AG04450 (cell line): ENCODE results near the gene KLHL42. TPM values are rescaled to one million over a fixed set of nuclear protein-coding genes. Genes with fewer than 3 reads are reported as not detected.
A peak's percentile ranks its signal among the peaks of the same experiment; 100 is the strongest.

ENCODE experiments used
- CTCF ChIA-PET: fragments of 300-600, 350-600 bp; formaldehyde crosslinking; extraction: SDS; loops from one replicate; lab custom pipeline; 2022; ENCODE audit warnings: antibody characterized with exemption, inconsistent platforms; lab: Charles Lee
- POLR2A ChIA-PET: fragments of 350-600 bp; formaldehyde crosslinking; extraction: SDS; loops from one replicate; lab custom pipeline; 2021; ENCODE audit warnings: antibody characterized with exemption, inconsistent platforms; lab: Yijun Ruan, JAX
- DNase-seq: peaks from one replicate; pipeline ENCODE4 v3.0.0-alpha.2; 2011; ENCODE audit warnings: low read depth, low spot score
- H3K27ac ChIP-seq: one replicate; pipeline ENCODE4 v1.5.1; 2012; ENCODE audit warnings: low read depth, low read length, control low read depth
- H3K27me3 ChIP-seq: one replicate; pipeline ENCODE4 v1.6.0; 2012; ENCODE audit warnings: low read length; ENCODE audit not compliant: control insufficient read depth, insufficient read depth
- H3K4me3 ChIP-seq: 2 replicates; pipeline ENCODE4 v1.5.1; 2011; ENCODE audit warnings: mild to moderate bottlenecking, low read depth, low read length, control low read depth
- H3K9me3 ChIP-seq: 2 replicates; pipeline ENCODE4 v1.5.1; 2012; ENCODE audit warnings: low read length; ENCODE audit not compliant: control insufficient read depth, insufficient read depth
- polyA plus RNA-seq: library from polyadenylated mRNA; depleted of rRNA; stranded (reverse); fragments of >200 nt; gene quantifications from 2 replicates; pipeline ENCODE4 v1.2.3, GENCODE V29; 2011
- TF ChIP-seq, protein P1 (sequence below): IDR thresholded peaks from 2 replicates; pipeline ENCODE4 v1.5.1; 2011; ENCODE audit warnings: low read depth, low read length, control low read depth, inconsistent platforms

The KLHL42 gene
- polyA plus RNA-seq, 1 experiment: 25.4 TPM

DNA sequence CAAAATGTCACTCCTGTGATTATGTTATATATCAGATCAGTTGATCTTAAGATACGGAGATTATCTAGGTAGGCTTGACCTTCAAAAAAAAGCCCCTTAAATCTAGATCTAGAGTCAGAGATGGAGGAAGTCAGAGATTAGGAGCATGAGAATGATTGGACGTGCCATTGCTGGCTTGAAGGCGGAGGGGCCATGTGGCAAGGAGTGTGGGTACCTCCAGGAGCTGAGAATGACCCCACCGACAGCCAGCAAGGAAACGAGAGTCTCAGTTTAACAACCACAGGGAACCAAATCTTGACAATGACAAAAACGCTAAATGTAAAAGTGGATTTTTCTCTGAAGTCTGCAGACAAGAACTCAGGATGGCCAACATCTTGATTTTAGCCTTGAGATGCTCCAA, 32.5 kb downstream of the KLHL42 start:
- ChIA-PET POLR2A (no interaction called here), CTCF (interaction anchor here (3.2 kb wide), 1 partner anchor 9 kb away, joined by 19 read pairs; no protein-coding TSS in a partner anchor)
- Histone ChIP-seq H3K4me3 (no peak overlapping the region), H3K9me3 (no peaks in the 10 kb centered on the region), H3K27me3 (no peaks in the 10 kb centered on the region), H3K27ac (no peak overlapping the region)
- DNase-seq: no peak
- TF ChIP-seq, protein P1, sequence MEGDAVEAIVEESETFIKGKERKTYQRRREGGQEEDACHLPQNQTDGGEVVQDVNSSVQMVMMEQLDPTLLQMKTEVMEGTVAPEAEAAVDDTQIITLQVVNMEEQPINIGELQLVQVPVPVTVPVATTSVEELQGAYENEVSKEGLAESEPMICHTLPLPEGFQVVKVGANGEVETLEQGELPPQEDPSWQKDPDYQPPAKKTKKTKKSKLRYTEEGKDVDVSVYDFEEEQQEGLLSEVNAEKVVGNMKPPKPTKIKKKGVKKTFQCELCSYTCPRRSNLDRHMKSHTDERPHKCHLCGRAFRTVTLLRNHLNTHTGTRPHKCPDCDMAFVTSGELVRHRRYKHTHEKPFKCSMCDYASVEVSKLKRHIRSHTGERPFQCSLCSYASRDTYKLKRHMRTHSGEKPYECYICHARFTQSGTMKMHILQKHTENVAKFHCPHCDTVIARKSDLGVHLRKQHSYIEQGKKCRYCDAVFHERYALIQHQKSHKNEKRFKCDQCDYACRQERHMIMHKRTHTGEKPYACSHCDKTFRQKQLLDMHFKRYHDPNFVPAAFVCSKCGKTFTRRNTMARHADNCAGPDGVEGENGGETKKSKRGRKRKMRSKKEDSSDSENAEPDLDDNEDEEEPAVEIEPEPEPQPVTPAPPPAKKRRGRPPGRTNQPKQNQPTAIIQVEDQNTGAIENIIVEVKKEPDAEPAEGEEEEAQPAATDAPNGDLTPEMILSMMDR: no peak

GRCh38 chr12:27814411-27814810, 34.4 kb downstream of the KLHL42 start:
- no peaks in the 10 kb centered on the region for H3K27me3 ChIP-seq
- POLR2A ChIA-PET: no interaction called here
- H3K9me3 ChIP-seq: no peaks in the 10 kb centered on the region
- no peak overlapping the region for H3K27ac ChIP-seq
- DNase-seq: no peak
- CTCF ChIA-PET: interaction anchor here (1.1 to 1.3 kb wide), 2 partner anchors 15 to 48 kb away, joined by 3 read pairs; no protein-coding TSS in a partner anchor
- no peak overlapping the region for H3K4me3 ChIP-seq
- TF ChIP-seq, protein P1: no peak

DNA sequence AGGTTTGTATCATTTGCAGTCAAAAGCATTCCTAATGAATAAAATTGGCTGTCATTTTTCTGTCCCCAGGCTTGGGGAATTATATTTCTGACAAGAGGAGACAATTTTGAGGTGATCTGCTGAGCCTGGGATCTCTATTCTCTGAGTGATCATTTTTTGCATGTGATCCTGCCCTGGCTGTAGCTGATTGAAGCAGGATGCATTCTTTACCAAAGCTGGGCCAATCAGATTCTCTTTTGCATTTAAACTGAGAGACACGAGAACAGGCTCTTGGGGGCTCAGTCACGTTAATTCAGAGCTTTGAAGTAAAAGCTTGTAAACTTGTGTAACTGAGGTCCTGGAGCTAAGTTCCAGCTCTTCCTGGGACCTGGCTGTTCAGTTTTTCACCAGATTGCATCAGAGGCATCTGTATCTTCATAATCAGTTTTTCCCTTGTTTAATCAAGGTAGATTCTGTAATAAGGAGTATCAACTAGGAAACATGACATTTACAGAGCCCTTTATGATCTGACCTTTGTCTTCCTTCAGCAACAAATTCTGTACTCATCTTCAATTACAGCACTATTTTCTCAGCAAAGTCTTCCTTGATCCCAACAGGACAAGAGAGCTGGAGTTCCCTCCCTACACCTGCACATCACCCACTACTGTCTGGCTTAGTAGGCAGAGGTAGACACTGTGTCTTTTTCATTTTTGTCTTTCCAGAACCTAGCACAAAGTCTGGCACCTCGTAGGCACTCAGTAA, 35.0 kb downstream of the KLHL42 start:
- DNase-seq: no peak
- POLR2A ChIA-PET: no interaction called here
- Histone ChIP-seq H3K9me3 (no peaks in the 10 kb centered on the region), H3K27ac (no peak overlapping the region), H3K27me3 (no peaks in the 10 kb centered on the region), H3K4me3 (no peak overlapping the region)
- TF ChIP-seq, protein P1: no peak
- CTCF ChIA-PET: interaction anchor here (1.1 to 1.3 kb wide), 2 partner anchors 15 to 47 kb away, joined by 3 read pairs; no protein-coding TSS in a partner anchor

- TF ChIP-seq, protein P1: no peak
- Histone ChIP-seq H3K27ac (no peak overlapping the region), H3K9me3 (no peaks in the 10 kb centered on the region), H3K27me3 (no peaks in the 10 kb centered on the region), H3K4me3 (no peak overlapping the region)
- ChIA-PET POLR2A (no interaction called here), CTCF (interaction anchor here (0.5 to 0.6 kb wide), 2 partner anchors 23 to 557 kb away, joined by 3 read pairs; no protein-coding TSS in a partner anchor)
- no peak for DNase-seq
Observed at GRCh38 chr12:27817766-27818165, 37.7 kb downstream of the KLHL42 start.

- DNase-seq: no peak
- Histone ChIP-seq H3K27ac (peak overlapping the region; percentile 39), H3K27me3 (no peaks in the 10 kb centered on the region), H3K9me3 (no peaks in the 10 kb centered on the region), H3K4me3 (no peak overlapping the region)
- TF ChIP-seq, protein P1: no peak
- POLR2A ChIA-PET: no interaction called here
- CTCF ChIA-PET: interaction anchor here (0.5 kb wide), 1 partner anchor 22 kb away, joined by 3 read pairs; no protein-coding TSS in a partner anchor
Observed at GRCh38 chr12:27818401-27818918, 38.4 kb downstream of the KLHL42 start.
